Upper lobe of right lung (tissue), 1 donor: Measurements from ENCODE around the gene TEX264. TPM values are rescaled to one million over a fixed set of nuclear protein-coding genes. Genes with fewer than 3 reads are reported as not detected.

Experiments
- ATAC-seq: fragments of 200-7000 bp; cut with Tn5 transposase; one replicate; pipeline ENCODE4 v1.9.1; 2020; ENCODE audit warnings: mild to moderate bottlenecking, moderate library complexity
- DNase-seq: peaks from one replicate; pipeline ENCODE4 v3.0.0-alpha.2; 2020
- H3K27ac ChIP-seq: fragments of 200-600 bp; one replicate; pipeline ENCODE4 v1.8.0; 2022
- H3K27me3 ChIP-seq: fragments of 200-600 bp; one replicate; pipeline ENCODE4 v1.8.0; 2022; ENCODE audit warnings: mild to moderate bottlenecking
- H3K36me3 ChIP-seq: fragments of 200-600 bp; one replicate; pipeline ENCODE4 v1.8.0; 2022
- H3K4me1 ChIP-seq: fragments of 200-600 bp; one replicate; pipeline ENCODE4 v1.8.0; 2022
- H3K4me3 ChIP-seq: fragments of 200-600 bp; one replicate; pipeline ENCODE4 v1.8.0; 2022; ENCODE audit warnings: mild to moderate bottlenecking
- H3K9me3 ChIP-seq: fragments of 200-600 bp; one replicate; pipeline ENCODE4 v1.8.0; 2022
- intact Hi-C: fragments of 100-400 bp; cut with DNase I; formaldehyde crosslinking; loops from one replicate; pipeline ENCODE4 v1.11.0; 2022
- total RNA-seq: library from RNA; stranded (reverse); fragmentation: NEBNext Ultra II Directional; extraction: Animal tissue kit (Norgen Biotek cat#: 25700); gene quantifications from one replicate; pipeline ENCODE4 v1.2.1, GENCODE V29; 2021
- TF ChIP-seq, protein P1 (sequence below): fragments of 200-600 bp; IDR thresholded peaks from one replicate; pipeline ENCODE4 v1.8.0; 2022; ENCODE audit warnings: antibody characterized with exemption
- donor health status: DM: no; HTN: yes; CAD: no; lungs with severe emphysema.

TEX264 gene
- total RNA-seq, 1 donor from 2014 or later, result 51.0 TPM

DNA sequence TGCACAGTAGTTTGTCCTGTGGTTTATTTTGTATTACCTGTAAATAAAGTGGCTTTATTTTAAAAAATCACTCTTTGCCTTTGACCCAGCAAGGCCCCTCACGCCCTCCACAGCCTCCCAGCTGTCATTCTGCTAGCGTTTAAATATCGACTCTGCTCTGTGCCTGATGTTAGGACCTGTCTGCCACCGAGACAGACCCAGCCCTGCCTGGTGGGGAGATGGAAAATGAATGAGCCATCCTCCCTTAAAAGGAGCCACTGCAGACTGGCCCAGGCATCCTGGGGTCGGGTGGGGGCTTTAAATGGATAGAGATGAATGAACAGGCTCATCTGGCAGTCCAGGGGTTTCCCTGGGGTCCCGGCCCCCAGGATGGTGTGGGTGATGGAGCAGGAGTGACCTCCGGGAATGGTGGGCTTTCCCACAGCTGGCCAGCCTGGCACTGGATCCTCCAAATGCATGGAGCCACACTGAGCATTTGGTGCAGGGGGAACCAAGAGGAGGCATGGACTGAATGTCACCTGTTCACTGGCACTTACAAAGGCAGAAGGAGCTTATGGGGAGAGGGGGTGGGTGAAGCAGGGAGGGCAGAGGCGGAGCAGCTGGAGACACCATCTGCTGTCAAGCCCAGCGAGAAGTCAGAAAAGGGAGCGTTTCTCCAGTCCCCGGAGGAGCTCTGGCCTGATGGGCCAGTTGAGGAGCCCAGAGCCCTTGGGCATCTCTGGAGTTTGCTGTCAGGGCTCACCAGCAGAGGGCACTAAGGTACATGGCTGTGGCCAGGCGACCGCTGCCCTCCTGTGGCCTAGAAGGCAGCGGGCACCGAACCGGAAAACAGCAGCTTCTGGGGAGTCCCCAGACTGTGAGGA is 47.7 kb downstream of the TEX264 start:
- Histone ChIP-seq H3K9me3 (no peaks in the 10 kb centered on the region), H3K27ac (no peak overlapping the region), H3K4me3 (no peak overlapping the region), H3K36me3 (no peaks in the 10 kb centered on the region), H3K27me3 (no peaks in the 10 kb centered on the region), H3K4me1 (no peaks in the 10 kb centered on the region)
- peak; percentile 92 for ATAC-seq
- peak; percentile 78 for DNase-seq
- TF ChIP-seq, protein P1, sequence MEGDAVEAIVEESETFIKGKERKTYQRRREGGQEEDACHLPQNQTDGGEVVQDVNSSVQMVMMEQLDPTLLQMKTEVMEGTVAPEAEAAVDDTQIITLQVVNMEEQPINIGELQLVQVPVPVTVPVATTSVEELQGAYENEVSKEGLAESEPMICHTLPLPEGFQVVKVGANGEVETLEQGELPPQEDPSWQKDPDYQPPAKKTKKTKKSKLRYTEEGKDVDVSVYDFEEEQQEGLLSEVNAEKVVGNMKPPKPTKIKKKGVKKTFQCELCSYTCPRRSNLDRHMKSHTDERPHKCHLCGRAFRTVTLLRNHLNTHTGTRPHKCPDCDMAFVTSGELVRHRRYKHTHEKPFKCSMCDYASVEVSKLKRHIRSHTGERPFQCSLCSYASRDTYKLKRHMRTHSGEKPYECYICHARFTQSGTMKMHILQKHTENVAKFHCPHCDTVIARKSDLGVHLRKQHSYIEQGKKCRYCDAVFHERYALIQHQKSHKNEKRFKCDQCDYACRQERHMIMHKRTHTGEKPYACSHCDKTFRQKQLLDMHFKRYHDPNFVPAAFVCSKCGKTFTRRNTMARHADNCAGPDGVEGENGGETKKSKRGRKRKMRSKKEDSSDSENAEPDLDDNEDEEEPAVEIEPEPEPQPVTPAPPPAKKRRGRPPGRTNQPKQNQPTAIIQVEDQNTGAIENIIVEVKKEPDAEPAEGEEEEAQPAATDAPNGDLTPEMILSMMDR, result peak; percentile 59
- intact Hi-C loops, result no loop called here

DNA sequence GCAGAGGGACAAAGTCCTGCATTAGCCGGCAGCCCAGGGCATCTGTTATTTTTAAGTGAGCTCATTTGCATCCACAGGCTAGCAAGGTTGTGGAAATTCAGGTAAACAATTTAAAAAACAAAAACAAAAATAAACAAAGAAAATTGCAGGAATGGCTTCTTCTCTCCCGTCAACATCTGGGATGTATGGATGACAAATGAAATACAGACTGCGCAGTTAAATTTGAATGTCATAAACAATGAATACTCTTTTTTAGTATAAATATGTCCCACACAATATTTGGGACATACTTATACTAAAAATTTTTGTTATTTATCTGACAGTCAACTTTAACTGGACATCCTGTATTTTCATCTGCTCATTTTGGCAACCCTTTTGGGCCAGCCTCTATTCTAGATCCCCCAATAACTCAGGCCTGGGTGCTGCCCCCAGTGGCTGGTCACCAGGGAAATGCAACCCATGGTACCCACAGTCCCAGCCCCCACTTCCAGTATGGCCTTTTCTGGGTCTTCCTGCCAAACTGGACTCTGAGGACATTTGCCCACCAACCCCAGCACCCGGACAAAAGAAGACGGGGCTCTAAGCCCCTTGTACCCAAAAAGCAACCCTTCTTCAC is 48.5 kb downstream of the TEX264 start:
- Histone ChIP-seq H3K27me3 (no peaks in the 10 kb centered on the region), H3K4me1 (no peaks in the 10 kb centered on the region), H3K9me3 (no peaks in the 10 kb centered on the region), H3K4me3 (no peak overlapping the region), H3K36me3 (no peaks in the 10 kb centered on the region), H3K27ac (no peak overlapping the region)
- TF ChIP-seq, protein P1, result no peak
- DNase-seq, result no peak
- intact Hi-C loops, result no loop called here
- no peak for ATAC-seq

DNA sequence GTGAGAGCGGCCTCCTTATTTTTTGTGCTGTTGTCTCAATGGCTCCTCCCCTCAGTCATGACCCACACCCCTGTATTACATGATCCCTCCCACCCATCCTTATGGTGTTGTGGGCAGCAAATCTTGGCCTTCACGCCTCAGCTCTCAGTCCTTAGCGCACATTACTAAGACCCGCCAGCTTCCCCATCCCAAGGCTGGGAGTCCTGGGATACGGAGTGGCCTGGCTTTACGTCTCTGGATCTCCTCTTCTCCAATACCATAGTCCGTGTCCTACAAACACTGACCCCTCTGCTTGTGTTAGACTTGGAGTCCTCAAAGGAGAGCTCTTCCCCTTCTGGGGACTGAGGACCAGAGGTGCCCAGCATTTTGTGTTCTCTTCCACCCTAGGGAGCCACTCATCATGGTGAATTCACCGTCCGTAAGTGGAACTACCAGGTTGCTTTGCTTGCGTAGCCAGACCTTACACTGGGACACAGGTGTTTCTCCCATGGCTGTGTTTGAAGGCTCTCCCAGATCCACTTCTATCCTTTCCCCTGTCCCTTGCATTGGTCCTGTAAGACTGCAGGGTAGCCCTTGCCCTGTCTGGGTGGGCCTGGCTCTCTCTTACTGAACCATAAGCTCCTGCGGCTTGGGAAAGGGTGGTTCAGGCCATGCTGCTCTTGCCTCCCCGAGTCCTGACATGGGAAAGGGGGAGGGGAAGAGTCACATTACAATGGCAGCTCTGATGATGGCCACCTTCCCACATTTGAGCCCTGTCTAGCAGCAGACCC is 49.4 kb downstream of the TEX264 start:
- Histone ChIP-seq H3K9me3 (no peaks in the 10 kb centered on the region), H3K27ac (no peak overlapping the region), H3K4me3 (no peak overlapping the region), H3K27me3 (no peaks in the 10 kb centered on the region), H3K36me3 (no peaks in the 10 kb centered on the region), H3K4me1 (no peaks in the 10 kb centered on the region)
- ATAC-seq (no peak), DNase-seq (no peak)
- TF ChIP-seq, protein P1, result no peak
- intact Hi-C loops, result no loop called here

DNA sequence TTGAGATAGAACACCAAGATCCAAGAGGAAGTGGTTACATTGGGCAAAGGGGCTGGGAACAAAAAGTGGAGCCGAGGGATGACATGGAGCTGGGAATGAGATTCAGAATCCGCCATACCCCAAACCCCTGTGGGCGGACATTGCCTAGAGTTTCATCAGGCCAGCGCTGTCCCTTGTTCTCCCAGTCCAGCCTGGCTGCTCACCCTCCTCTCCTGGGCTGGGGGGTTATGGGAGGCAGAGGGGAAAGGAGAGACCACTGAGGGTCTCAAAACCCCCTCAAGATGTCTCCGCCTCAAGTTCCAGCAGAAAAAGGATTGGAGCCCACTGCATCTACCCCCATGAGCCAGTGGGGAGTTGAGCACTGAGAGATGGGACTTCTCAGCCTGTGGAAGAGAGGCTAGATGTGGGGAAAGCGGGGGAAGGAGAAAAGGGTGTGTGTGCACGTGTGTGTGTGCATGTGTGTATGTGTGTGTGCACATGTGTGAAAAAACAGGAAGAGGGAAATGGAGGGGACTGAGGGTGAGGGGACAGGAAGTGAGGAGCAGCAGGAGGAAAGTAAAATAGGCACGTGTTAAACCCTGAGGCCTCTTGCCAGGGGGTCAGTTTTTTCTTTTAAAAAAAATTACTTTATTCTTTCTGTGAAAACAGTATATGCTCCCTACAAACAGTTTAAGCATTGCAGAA is 50.2 kb downstream of the TEX264 start:
- Histone ChIP-seq H3K9me3 (no peaks in the 10 kb centered on the region), H3K4me1 (no peaks in the 10 kb centered on the region), H3K36me3 (no peaks in the 10 kb centered on the region), H3K27ac (no peak overlapping the region), H3K4me3 (no peak overlapping the region), H3K27me3 (no peaks in the 10 kb centered on the region)
- intact Hi-C loops, result no loop called here
- ATAC-seq, result no peak
- DNase-seq, result no peak
- TF ChIP-seq, protein P1, result no peak

DNA sequence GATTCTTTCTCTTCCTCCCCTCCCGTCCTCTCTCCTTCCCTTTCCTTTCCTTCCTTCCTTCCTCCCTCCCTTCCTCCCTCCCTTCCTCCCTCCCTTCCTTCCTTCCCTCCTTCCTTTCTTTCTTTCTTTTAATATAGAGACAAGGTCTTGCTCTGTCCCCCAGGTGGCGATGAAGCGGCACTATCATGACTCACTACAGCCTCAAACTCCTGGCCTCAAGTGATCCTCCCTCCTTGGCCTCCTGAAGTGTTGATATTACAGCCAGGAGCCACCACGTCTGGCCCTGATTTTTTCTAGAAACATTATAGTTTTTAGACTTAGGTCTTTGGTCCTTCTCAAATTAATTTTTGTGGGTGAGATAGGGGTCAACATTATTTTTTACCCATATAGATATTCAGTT is 51.3 kb downstream of the TEX264 start:
- H3K36me3 ChIP-seq, result no peaks in the 10 kb centered on the region
- H3K27ac ChIP-seq, result no peak overlapping the region
- ATAC-seq (no peak), DNase-seq (no peak)
- TF ChIP-seq, protein P1, result no peak
- H3K4me3 ChIP-seq, result no peak overlapping the region
- no peaks in the 10 kb centered on the region for H3K27me3 ChIP-seq
- no peaks in the 10 kb centered on the region for H3K9me3 ChIP-seq
- intact Hi-C loops, result no loop called here
- no peaks in the 10 kb centered on the region for H3K4me1 ChIP-seq
